Endothelial cell of umbilical vein (primary cell): Measurements from ENCODE around the gene JADE1. TPM values are rescaled to one million over a fixed set of nuclear protein-coding genes. Genes with fewer than 3 reads are reported as not detected.

Experiments
- BruUV-seq: library from RNA; stranded (reverse); fragments of 400-500 nt; replicated peaks from 2 replicates; lab custom pipeline; 2021; lab: Mats Ljungman, UMichigan
- CTCF ChIA-PET: fragments of 300-600, 350-600 bp; sonication (Branson Sonifier 250); formaldehyde crosslinking; loops from one replicate; lab custom pipeline; 2021; ENCODE audit warnings: antibody characterized with exemption, inconsistent platforms; lab: Charles Lee
- POLR2A ChIA-PET: fragments of 300-600, 350-600 bp; sonication (Branson Sonifier 250); formaldehyde crosslinking; loops from one replicate; lab custom pipeline; 2021; ENCODE audit warnings: antibody characterized with exemption, inconsistent platforms; lab: Charles Lee
- DNase-seq: peaks from one replicate; pipeline ENCODE4 v3.0.0-alpha.2; 2011; ENCODE audit warnings: low read depth, low spot score
- FAIRE-seq: peaks from 2 replicates; lab custom pipeline; 2011; peaks lifted over from hg19 to GRCh38; lab: Jason Lieb, UNC
- H2AFZ ChIP-seq: 2 replicates; pipeline ENCODE4 v1.6.0; 2012; ENCODE audit warnings: low read depth, low read length, control low read depth, inconsistent platforms
- H3K27ac ChIP-seq: 2 replicates; pipeline ENCODE4 v1.5.1; 2011; ENCODE audit warnings: low read depth, mild to moderate bottlenecking, control low read depth, low read length, moderate library complexity; ENCODE audit not compliant: insufficient read depth
- H3K27me3 ChIP-seq, 2 experiments: 2 replicates each; pipeline versions ENCODE4 v1.6.0 to v1.6.1; 2011; ENCODE audit warnings: low read length in 2 of 2, mixed read lengths in 1 of 2; ENCODE audit not compliant: control insufficient read depth in 2 of 2, insufficient read depth in 2 of 2
- H3K36me3 ChIP-seq, 2 experiments: 2 replicates in 1 of 2; 3 replicates in 1 of 2; pipeline ENCODE4 v1.5.1; 2011; ENCODE audit warnings: low read length in 2 of 2, mild to moderate bottlenecking in 1 of 2, moderate library complexity in 1 of 2; ENCODE audit not compliant: control insufficient read depth in 2 of 2, insufficient read depth in 2 of 2; ENCODE audit errors: extremely low read depth in 1 of 2
- H3K4me1 ChIP-seq: 3 replicates; pipeline ENCODE4 v1.5.1; 2011; ENCODE audit warnings: mild to moderate bottlenecking, low read length; ENCODE audit not compliant: control insufficient read depth, insufficient read depth; ENCODE audit errors: extremely low read depth
- H3K4me2 ChIP-seq: 2 replicates; pipeline ENCODE4 v1.6.1; 2011; ENCODE audit warnings: low read length, control low read depth, mixed read lengths; ENCODE audit not compliant: insufficient read depth
- H3K4me3 ChIP-seq, 3 experiments: fragments of 200-600 bp in 1 of 3; sonication (generic), shearing (Covaris generic) in 1 of 3; replicated peaks in 1 of 3; 2 replicates each; pipeline ENCODE4 v1.5.1; 2011 to 2016; ENCODE audit warnings: control low read depth in 3 of 3, low read length in 3 of 3, mild to moderate bottlenecking in 2 of 3, inconsistent platforms in 1 of 3, low read depth in 1 of 3, moderate library complexity in 1 of 3; ENCODE audit not compliant: insufficient read depth in 1 of 3
- H3K79me2 ChIP-seq: 2 replicates; pipeline ENCODE4 v1.6.0; 2012; ENCODE audit warnings: low read length, inconsistent platforms; ENCODE audit not compliant: control insufficient read depth, insufficient read depth
- H3K9ac ChIP-seq: replicated peaks from 2 replicates; pipeline ENCODE3; 2011; ENCODE audit warnings: low read length, control low read depth; ENCODE audit not compliant: insufficient read depth; ENCODE audit errors: extremely low read depth
- H3K9me1 ChIP-seq: replicated peaks from 3 replicates; pipeline ENCODE4 v1.6.0; 2011; ENCODE audit warnings: mild to moderate bottlenecking, low read length; ENCODE audit not compliant: control insufficient read depth, insufficient read depth; ENCODE audit errors: extremely low read depth
- H3K9me3 ChIP-seq: replicated peaks from 2 replicates; pipeline ENCODE4 v1.5.1; 2012; ENCODE audit warnings: low read length, inconsistent platforms; ENCODE audit not compliant: control insufficient read depth, insufficient read depth
- H4K20me1 ChIP-seq: replicated peaks from 2 replicates; pipeline ENCODE3; 2011; ENCODE audit warnings: mild to moderate bottlenecking, low read length; ENCODE audit not compliant: control insufficient read depth, insufficient read depth; ENCODE audit errors: extremely low read depth
- CTCF ChIP-seq, 2 donors: IDR thresholded peaks; 1 replicate in 1 of 2; 2 replicates in 1 of 2; pipeline ENCODE4 v1.5.1; 2011; ENCODE audit warnings: low read length in 2 of 2, mild to moderate bottlenecking in 2 of 2, moderate library complexity in 2 of 2, control low read depth in 1 of 2, inconsistent platforms in 1 of 2, low read depth in 1 of 2; ENCODE audit not compliant: insufficient read depth in 1 of 2; ENCODE audit errors: extremely low read depth in 1 of 2
- EZH2 ChIP-seq: IDR thresholded peaks from 2 replicates; pipeline ENCODE4 v1.6.1; 2012; ENCODE audit warnings: borderline replicate concordance, low read depth, mild to moderate bottlenecking, moderate library complexity, low read length, inconsistent platforms; ENCODE audit not compliant: severe bottlenecking
- FOS ChIP-seq: IDR thresholded peaks from 2 replicates; pipeline ENCODE4 v1.6.1; 2011; ENCODE audit warnings: mild to moderate bottlenecking, low read length, moderate library complexity, borderline replicate concordance; ENCODE audit not compliant: insufficient read depth
- GATA2 ChIP-seq: IDR thresholded peaks from 2 replicates; pipeline ENCODE4 v1.7.0; 2011; ENCODE audit warnings: low read depth, mild to moderate bottlenecking, moderate library complexity, mixed read lengths, low read length; ENCODE audit not compliant: insufficient read length, insufficient read depth
- JUN ChIP-seq: IDR thresholded peaks from 2 replicates; pipeline ENCODE4 v1.6.1; 2011; ENCODE audit warnings: borderline replicate concordance, low read depth; ENCODE audit not compliant: insufficient read length, insufficient read depth
- MAX ChIP-seq: IDR thresholded peaks from 2 replicates; pipeline ENCODE4 v1.6.1; 2011; ENCODE audit not compliant: insufficient read depth, insufficient read length
- MYC ChIP-seq: IDR thresholded peaks from one replicate; pipeline ENCODE4 v1.6.1; 2011; ENCODE audit warnings: mild to moderate bottlenecking, low read depth, low read length
- POLR2A ChIP-seq: IDR thresholded peaks from 2 replicates; pipeline ENCODE4 v1.6.1; 2012; ENCODE audit warnings: low read depth, mild to moderate bottlenecking, control low read depth, low read length
- POLR2AphosphoS5 ChIP-seq: IDR thresholded peaks from 2 replicates; pipeline ENCODE4 v1.6.1; 2012; ENCODE audit warnings: low read depth, mild to moderate bottlenecking, control low read depth, low read length, moderate library complexity; ENCODE audit not compliant: insufficient read depth
- dilution Hi-C: fragments of 300-500 bp; cut with MboI; formaldehyde crosslinking; loops from one replicate; pipeline ENCODE4 v1.15.0; 2019; ENCODE audit warnings: low sequenced_read_pairs; ENCODE audit not compliant: extremely low pct_ligation_motif_present
- intact Hi-C: fragments of 100-400 bp; cut with micrococcal nuclease; formaldehyde crosslinking; loops from one replicate; pipeline ENCODE4 v1.10.0; 2022
- polyA plus RNA-seq, 4 experiments: library from polyadenylated mRNA; depleted of rRNA in 3 of 4; stranded (reverse) in 3 of 4; unstranded in 1 of 4; fragments of >200 nt; gene quantifications; 2 replicates each; pipeline versions ENCODE4 v1.2.1 to v1.2.3, GENCODE V29; 2011 to 2012; ENCODE audit warnings: missing spikeins in 1 of 4
- total RNA-seq: library from RNA; stranded (reverse); gene quantifications from 2 replicates; pipeline ENCODE4 v1.2.3, GENCODE V29; 2021

JADE1 gene
- total and polyA plus RNA-seq, 2 donors (not counting 3 experiments of a cell fraction or from before 2014, with no cell fraction given) = 13.6 to 45.6 TPM

DNA sequence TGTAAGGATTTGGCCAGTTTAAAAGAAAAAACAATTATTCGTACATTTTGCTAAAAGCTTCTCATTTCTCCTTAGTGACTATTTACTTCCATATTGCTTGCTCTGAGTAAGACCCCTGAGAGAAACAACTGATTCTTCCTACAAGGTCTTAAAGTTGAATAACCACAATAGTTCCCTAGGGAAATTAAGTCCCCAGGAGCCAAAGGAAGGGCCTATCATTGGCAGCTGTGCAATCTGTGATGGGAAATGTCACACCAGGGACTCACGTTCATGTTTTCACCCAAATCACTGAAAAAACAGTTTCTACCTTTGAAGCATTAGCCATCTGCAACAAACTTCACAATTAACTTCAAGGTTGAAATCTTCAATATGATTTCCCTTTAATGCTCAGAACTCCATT, 66.7 kb downstream of the JADE1 start:
- intact Hi-C loops (no loop called here), dilution Hi-C loops (no loop called here)
- H3K4me1 ChIP-seq = no peaks in the 10 kb centered on the region
- H3K36me3 ChIP-seq = peaks cover under 1 to 11% of the 10 kb centered on the region in 2 experiments
- H3K4me3 ChIP-seq = no peak overlapping the region
- ChIA-PET CTCF (interaction anchor here (0.6 to 1.3 kb wide), 2 partner anchors 66 kb away, joined by 3 to 5 read pairs; no protein-coding TSS in a partner anchor), POLR2A (no interaction called here)
- no peak overlapping the region for H3K27ac ChIP-seq
- H3K79me2 ChIP-seq = no peaks in the 10 kb centered on the region
- no peaks in the 10 kb centered on the region for H3K9me1 ChIP-seq
- no peak overlapping the region for H3K9ac ChIP-seq
- no peaks in the 10 kb centered on the region for H3K27me3 ChIP-seq
- H3K9me3 ChIP-seq = no peaks in the 10 kb centered on the region
- TF ChIP-seq MYC = no peak
- TF ChIP-seq EZH2 = no peak
- no peak for TF ChIP-seq POLR2AphosphoS5
- TF ChIP-seq GATA2 = no peak
- no peak for TF ChIP-seq CTCF (IDR thresholded peaks at IDR 0.05; ENCODE audit: extremely low read depth in 1 of 2, insufficient read depth in 1 of 2, low read depth in 1 of 2, low read length in 2 of 2)
- TF ChIP-seq JUN = no peak
- TF ChIP-seq FOS = no peak
- TF ChIP-seq POLR2A = no peak
- no peak for TF ChIP-seq MAX
- H4K20me1 ChIP-seq = no peaks in the 10 kb centered on the region
- no peak for FAIRE-seq
- DNase-seq = no peak
- no peak overlapping the region for H3K4me2 ChIP-seq
- no peak overlapping the region for H2AFZ ChIP-seq
- BruUV-seq = no TSS peak
